GM12878 (cell line): Measurements from ENCODE around the gene PROX1. TPM values are rescaled to one million over a fixed set of nuclear protein-coding genes. Genes with fewer than 3 reads are reported as not detected.

Experiments used
- ATAC-seq: fragments of 200-7000 bp; cut with Tn5 transposase; 3 replicates; pipeline ENCODE4 v1.9.1; 2020; ENCODE audit warnings: mild to moderate bottlenecking, moderate library complexity
- BruUV-seq: library from RNA; stranded (reverse); fragments of 400-500 nt; replicated peaks from 2 replicates; lab custom pipeline; 2021; lab: Mats Ljungman, UMichigan
- CTCF ChIA-PET: fragments of 300-600 bp; sonication (Branson Sonifier 250); formaldehyde crosslinking; extraction: SDS; loops from one replicate; lab custom pipeline; 2021; ENCODE audit warnings: inconsistent platforms; lab: Yijun Ruan, JAX
- POLR2A ChIA-PET: fragments of 350-600 bp; formaldehyde crosslinking; extraction: SDS; loops from one replicate; lab custom pipeline; 2021; ENCODE audit warnings: inconsistent platforms; lab: Charles Lee
- RAD21 ChIA-PET: fragments of 300-600 bp; sonication (Branson Sonifier 250); formaldehyde crosslinking; loops from one replicate; lab custom pipeline; 2023; ENCODE audit warnings: antibody characterized with exemption; ENCODE audit not compliant: unreplicated experiment; lab: Charles Lee
- SMC1A ChIA-PET: fragments of 300-600 bp; sonication (Branson Sonifier 250); formaldehyde crosslinking; loops from one replicate; lab custom pipeline; 2023; ENCODE audit not compliant: unreplicated experiment, uncharacterized antibody; lab: Charles Lee
- DNase-seq: peaks from one replicate; pipeline ENCODE4 v3.0.0-alpha.2; 2011; ENCODE audit warnings: low read depth, low spot score
- FAIRE-seq: peaks from 3 replicates; lab custom pipeline; 2011; peaks lifted over from hg19 to GRCh38; lab: Jason Lieb, UNC
- H2AFZ ChIP-seq: 2 replicates; pipeline ENCODE4 v1.6.0; 2011; ENCODE audit warnings: low read depth, low read length, control low read depth; ENCODE audit not compliant: control insufficient read depth
- H3K27ac ChIP-seq: 2 replicates; pipeline ENCODE4 v1.5.1; 2011; ENCODE audit warnings: control low read depth; ENCODE audit not compliant: control insufficient read depth, insufficient read depth
- H3K27me3 ChIP-seq, 2 experiments: replicated peaks in 1 of 2; 2 replicates each; pipeline versions ENCODE4 v1.6.0 to v1.6.1; 2011; ENCODE audit warnings: low read length in 1 of 2; ENCODE audit not compliant: control insufficient read depth in 2 of 2, insufficient read depth in 2 of 2
- H3K36me3 ChIP-seq, 2 experiments: 2 replicates each; pipeline ENCODE4 v1.5.1; 2011; ENCODE audit warnings: low read length in 1 of 2; ENCODE audit not compliant: control insufficient read depth in 2 of 2, insufficient read depth in 2 of 2
- H3K4me1 ChIP-seq: 2 replicates; pipeline ENCODE4 v1.6.1; 2011; ENCODE audit warnings: mild to moderate bottlenecking, low read length, moderate library complexity, mixed read lengths; ENCODE audit not compliant: control insufficient read depth, insufficient read depth
- H3K4me2 ChIP-seq: 2 replicates; pipeline ENCODE4 v1.6.0; 2011; ENCODE audit warnings: control low read depth; ENCODE audit not compliant: control insufficient read depth, insufficient read depth
- H3K4me3 ChIP-seq: fragments of 200-600 bp; sonication (generic); 2 replicates; pipeline ENCODE4 v1.5.1; 2016
- H3K79me2 ChIP-seq: 2 replicates; pipeline ENCODE4 v1.6.0; 2011; ENCODE audit warnings: low read length; ENCODE audit not compliant: control insufficient read depth, insufficient read depth
- H3K9ac ChIP-seq: 2 replicates; pipeline ENCODE4 v1.8.0; 2011; ENCODE audit warnings: low read length, control low read depth, mixed read lengths; ENCODE audit not compliant: control insufficient read depth, insufficient read depth
- H3K9me3 ChIP-seq: replicated peaks from 3 replicates; pipeline ENCODE4 v1.5.1; 2011; ENCODE audit warnings: mild to moderate bottlenecking, low read length; ENCODE audit not compliant: control insufficient read depth, insufficient read depth
- H4K20me1 ChIP-seq: 2 replicates; pipeline ENCODE4 v1.6.0; 2011; ENCODE audit not compliant: control insufficient read depth, insufficient read depth
- ASH2L ChIP-seq: fragments of 300-600, 200-600 bp; sonication (generic); IDR thresholded peaks from 2 replicates; pipeline ENCODE4 v1.6.1; 2017; ENCODE audit warnings: low read depth, mild to moderate bottlenecking, borderline replicate concordance
- ATF2 ChIP-seq: IDR thresholded peaks from 2 replicates; pipeline ENCODE4 v1.6.1; 2012; ENCODE audit warnings: low read length, inconsistent platforms
- BCL11A ChIP-seq: IDR thresholded peaks from 2 replicates; pipeline ENCODE4 v1.6.1; 2011; ENCODE audit warnings: low read depth, low read length
- CTCF ChIP-seq, 3 experiments: IDR thresholded peaks in 2 of 3; conservative IDR thresholded peaks in 1 of 3; 2 replicates each; pipeline ENCODE4 v1.5.1; 2011; ENCODE audit warnings: low read depth in 3 of 3, low read length in 3 of 3, mild to moderate bottlenecking in 3 of 3, control low read depth in 2 of 3, moderate library complexity in 2 of 3, inconsistent platforms in 1 of 3, mixed read lengths in 1 of 3; ENCODE audit not compliant: control insufficient read depth in 2 of 3, insufficient read depth in 1 of 3; ENCODE audit errors: extremely low read depth in 1 of 3
- FOXM1 ChIP-seq: IDR thresholded peaks from 2 replicates; pipeline ENCODE4 v1.6.1; 2012; ENCODE audit warnings: low read depth, mild to moderate bottlenecking, inconsistent platforms, low read length, moderate library complexity
- HDGF ChIP-seq: fragments of 450-650 bp; IDR thresholded peaks from 2 replicates; pipeline ENCODE4 v1.6.1; 2016; ENCODE audit warnings: antibody characterized with exemption
- NFYA ChIP-seq: IDR thresholded peaks from 2 replicates; pipeline ENCODE4 v1.6.1; 2011; ENCODE audit warnings: low read depth, mild to moderate bottlenecking, low read length, improper control_type of control experiment, borderline replicate concordance
- SREBF2 ChIP-seq: IDR thresholded peaks from 2 replicates; pipeline ENCODE4 v1.6.1; 2012; ENCODE audit warnings: mild to moderate bottlenecking, low read length
- ZBTB4 ChIP-seq: fragments of 450-650 bp; formaldehyde crosslinking; IDR thresholded peaks from 2 replicates; pipeline ENCODE4 v1.4.0; 2022; ENCODE audit warnings: mild to moderate bottlenecking, moderate library complexity
- ZBTB40 ChIP-seq: fragments of 450-650 bp; IDR thresholded peaks from 2 replicates; pipeline ENCODE4 v1.6.1; 2016; ENCODE audit warnings: mild to moderate bottlenecking, moderate library complexity, borderline replicate concordance
- WGBS: methylation state at CpG from one replicate; pipeline ENCODE4 v1.1.6; 2016; ENCODE audit warnings: low lambda C conversion rate; ENCODE audit not compliant: insufficient replicate concordance, insufficient coverage; ENCODE audit errors: missing lambda C conversion rate; 5-methylcytosine and 5-hydroxymethylcytosine counted together
- in situ Hi-C: fragments of 300-500 bp; cut with MboI; formaldehyde crosslinking; loops from 9 replicates; pipeline ENCODE4 v1.14.3; 2018; ENCODE audit warnings: mixed read lengths
- intact Hi-C: fragments of 100-400 bp; cut with micrococcal nuclease; formaldehyde crosslinking; loops from one replicate; pipeline ENCODE4 v1.14.2; 2022; ENCODE audit not compliant: unreplicated experiment
- polyA plus RNA-seq, 11 experiments: library from polyadenylated mRNA; depleted of rRNA in 4 of 11; unstranded in 6 of 11; stranded (reverse) in 5 of 11; fragments of >200 nt; fragmentation: Nextera tagmentation in 4 of 11; fragmentation: Illumina TruSeq in 1 of 11; extraction: Ambion mirVana in 4 of 11; extraction: Trizol in 1 of 11; gene quantifications; 1 replicate in 1 of 11; 2 replicates in 10 of 11; pipeline versions ENCODE4 v1.2.1 to v1.2.3, GENCODE V29; 2011 to 2016; ENCODE audit warnings: inconsistent platforms in 2 of 11, missing spikeins in 2 of 11, low read depth in 1 of 11
- total RNA-seq, 4 experiments: library from RNA; depleted of rRNA in 3 of 4; stranded (reverse); fragments of >200 nt in 3 of 4; fragmentation: Illumina TruSeq in 1 of 4; extraction: Trizol in 1 of 4; gene quantifications; 2 replicates each; pipeline versions ENCODE4 v1.2.1 to v1.2.3, GENCODE V29; 2013 to 2021

PROX1 gene
- total and polyA plus RNA-seq, 10 of the 15 experiments (the other 5 are each of a cell fraction or from before 2014, with no cell fraction given): under 0.01 to 0.44 (median 0.03) TPM; not detected in 4

GRCh38 chr1:214067397-214067796, 79.6 kb downstream of the PROX1 start (continued):
- TF ChIP-seq ATF2: no peak
- no peak for TF ChIP-seq ZBTB4 (CRISPR knock-in tag)
- TF ChIP-seq HDGF: no peak

GRCh38 chr1:214067853-214068703, 80.3 kb downstream of the PROX1 start:
- RAD21 ChIA-PET: interaction anchor here (0.6 kb wide), 1 partner anchor 296 kb away, joined by 4 read pairs; no protein-coding TSS in a partner anchor
- POLR2A ChIA-PET: no interaction called here
- H3K4me3 ChIP-seq: no peak overlapping the region
- TF ChIP-seq CTCF (IDR thresholded peaks at IDR 0.05 in 2 of 3, conservative IDR thresholded peaks at IDR 0.05 in 1 of 3; ENCODE audit: control insufficient read depth in 2 of 3, extremely low read depth in 1 of 3, insufficient read depth in 1 of 3, low read depth in 3 of 3, low read length in 3 of 3): no peak
- no peak for TF ChIP-seq SREBF2
- no peak for TF ChIP-seq ASH2L
- no peak for TF ChIP-seq FOXM1
- TF ChIP-seq ZBTB40: no peak
- no peak for TF ChIP-seq BCL11A
- no peak for TF ChIP-seq NFYA

More at GRCh38 chr1:214067853-214068703, 80.3 kb downstream of the PROX1 start:
- Histone ChIP-seq H3K27me3 (no peaks in the 10 kb centered on the region; a peak in 2 of 4 replicates), H3K79me2 (no peaks in the 10 kb centered on the region), H3K27ac (no peak overlapping the region), H2AFZ (no peak overlapping the region), H3K9ac (no peak overlapping the region), H3K9me3 (no peaks in the 10 kb centered on the region), H4K20me1 (no peaks in the 10 kb centered on the region), H3K4me1 (no peaks in the 10 kb centered on the region), H3K36me3 (no peaks in the 10 kb centered on the region), H3K4me2 (no peak overlapping the region)
- in situ Hi-C loops: no loop called here
- WGBS: 53% methylated on average over 11 of the region's 11 CpGs
- FAIRE-seq (no peak), ATAC-seq (no peak), DNase-seq (no peak)
- intact Hi-C loops: no loop called here
- ChIA-PET CTCF (no interaction called here), SMC1A (no interaction called here)
- no TSS peak for BruUV-seq
